ENCODE results near the gene EFHC2.

DNA sequence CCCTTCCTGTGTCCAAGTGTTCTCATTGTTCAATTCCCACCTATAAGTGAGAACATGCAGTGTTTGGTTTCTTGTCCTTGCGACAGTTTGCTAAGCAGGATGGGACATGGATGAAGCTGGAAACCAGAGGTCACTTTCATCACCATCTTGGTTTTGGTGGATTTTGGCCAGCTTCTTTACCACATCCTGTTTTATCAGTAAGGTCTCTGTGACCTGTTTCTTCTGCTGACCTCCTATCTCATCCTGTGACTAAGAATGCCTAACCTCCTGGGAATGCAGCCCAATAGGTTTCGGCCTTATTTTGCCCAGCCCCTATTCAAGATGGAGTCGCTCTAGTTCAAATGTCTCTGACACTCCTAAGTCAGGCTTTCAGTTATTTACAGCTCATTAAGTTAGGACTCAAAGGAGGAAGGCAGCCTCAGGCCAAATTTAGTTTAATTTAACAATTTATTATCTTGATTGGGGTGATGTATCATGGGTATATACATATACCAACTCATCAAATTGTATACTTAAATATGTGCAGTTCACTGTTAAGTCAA, 200.3 kb downstream of the EFHC2 start:
- TF ChIP-seq, protein P1, sequence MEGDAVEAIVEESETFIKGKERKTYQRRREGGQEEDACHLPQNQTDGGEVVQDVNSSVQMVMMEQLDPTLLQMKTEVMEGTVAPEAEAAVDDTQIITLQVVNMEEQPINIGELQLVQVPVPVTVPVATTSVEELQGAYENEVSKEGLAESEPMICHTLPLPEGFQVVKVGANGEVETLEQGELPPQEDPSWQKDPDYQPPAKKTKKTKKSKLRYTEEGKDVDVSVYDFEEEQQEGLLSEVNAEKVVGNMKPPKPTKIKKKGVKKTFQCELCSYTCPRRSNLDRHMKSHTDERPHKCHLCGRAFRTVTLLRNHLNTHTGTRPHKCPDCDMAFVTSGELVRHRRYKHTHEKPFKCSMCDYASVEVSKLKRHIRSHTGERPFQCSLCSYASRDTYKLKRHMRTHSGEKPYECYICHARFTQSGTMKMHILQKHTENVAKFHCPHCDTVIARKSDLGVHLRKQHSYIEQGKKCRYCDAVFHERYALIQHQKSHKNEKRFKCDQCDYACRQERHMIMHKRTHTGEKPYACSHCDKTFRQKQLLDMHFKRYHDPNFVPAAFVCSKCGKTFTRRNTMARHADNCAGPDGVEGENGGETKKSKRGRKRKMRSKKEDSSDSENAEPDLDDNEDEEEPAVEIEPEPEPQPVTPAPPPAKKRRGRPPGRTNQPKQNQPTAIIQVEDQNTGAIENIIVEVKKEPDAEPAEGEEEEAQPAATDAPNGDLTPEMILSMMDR (IDR thresholded peaks at IDR 0.05), result no peak
- TF ChIP-seq, protein P2, sequence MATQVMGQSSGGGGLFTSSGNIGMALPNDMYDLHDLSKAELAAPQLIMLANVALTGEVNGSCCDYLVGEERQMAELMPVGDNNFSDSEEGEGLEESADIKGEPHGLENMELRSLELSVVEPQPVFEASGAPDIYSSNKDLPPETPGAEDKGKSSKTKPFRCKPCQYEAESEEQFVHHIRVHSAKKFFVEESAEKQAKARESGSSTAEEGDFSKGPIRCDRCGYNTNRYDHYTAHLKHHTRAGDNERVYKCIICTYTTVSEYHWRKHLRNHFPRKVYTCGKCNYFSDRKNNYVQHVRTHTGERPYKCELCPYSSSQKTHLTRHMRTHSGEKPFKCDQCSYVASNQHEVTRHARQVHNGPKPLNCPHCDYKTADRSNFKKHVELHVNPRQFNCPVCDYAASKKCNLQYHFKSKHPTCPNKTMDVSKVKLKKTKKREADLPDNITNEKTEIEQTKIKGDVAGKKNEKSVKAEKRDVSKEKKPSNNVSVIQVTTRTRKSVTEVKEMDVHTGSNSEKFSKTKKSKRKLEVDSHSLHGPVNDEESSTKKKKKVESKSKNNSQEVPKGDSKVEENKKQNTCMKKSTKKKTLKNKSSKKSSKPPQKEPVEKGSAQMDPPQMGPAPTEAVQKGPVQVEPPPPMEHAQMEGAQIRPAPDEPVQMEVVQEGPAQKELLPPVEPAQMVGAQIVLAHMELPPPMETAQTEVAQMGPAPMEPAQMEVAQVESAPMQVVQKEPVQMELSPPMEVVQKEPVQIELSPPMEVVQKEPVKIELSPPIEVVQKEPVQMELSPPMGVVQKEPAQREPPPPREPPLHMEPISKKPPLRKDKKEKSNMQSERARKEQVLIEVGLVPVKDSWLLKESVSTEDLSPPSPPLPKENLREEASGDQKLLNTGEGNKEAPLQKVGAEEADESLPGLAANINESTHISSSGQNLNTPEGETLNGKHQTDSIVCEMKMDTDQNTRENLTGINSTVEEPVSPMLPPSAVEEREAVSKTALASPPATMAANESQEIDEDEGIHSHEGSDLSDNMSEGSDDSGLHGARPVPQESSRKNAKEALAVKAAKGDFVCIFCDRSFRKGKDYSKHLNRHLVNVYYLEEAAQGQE (IDR thresholded peaks at IDR 0.05; ENCODE audit: insufficient read depth in 1 of 2, low read depth in 2 of 2, low read length in 1 of 2), result no peak
- TF ChIP-seq POLR2AphosphoS5 (IDR thresholded peaks at IDR 0.05; ENCODE audit: low read depth, low read length) (no peak), SIN3A (IDR thresholded peaks at IDR 0.05; ENCODE audit: borderline replicate concordance, insufficient read depth, low read depth, low read length) (no peak)
